ENCODE measurements around the gene TMSB15A.
"Not testable (repeated sequence)": the region's sequence is repeated elsewhere in the genome, so short reads cannot be mapped to it uniquely, and the experiment has no call there.

The TMSB15A gene

DNA sequence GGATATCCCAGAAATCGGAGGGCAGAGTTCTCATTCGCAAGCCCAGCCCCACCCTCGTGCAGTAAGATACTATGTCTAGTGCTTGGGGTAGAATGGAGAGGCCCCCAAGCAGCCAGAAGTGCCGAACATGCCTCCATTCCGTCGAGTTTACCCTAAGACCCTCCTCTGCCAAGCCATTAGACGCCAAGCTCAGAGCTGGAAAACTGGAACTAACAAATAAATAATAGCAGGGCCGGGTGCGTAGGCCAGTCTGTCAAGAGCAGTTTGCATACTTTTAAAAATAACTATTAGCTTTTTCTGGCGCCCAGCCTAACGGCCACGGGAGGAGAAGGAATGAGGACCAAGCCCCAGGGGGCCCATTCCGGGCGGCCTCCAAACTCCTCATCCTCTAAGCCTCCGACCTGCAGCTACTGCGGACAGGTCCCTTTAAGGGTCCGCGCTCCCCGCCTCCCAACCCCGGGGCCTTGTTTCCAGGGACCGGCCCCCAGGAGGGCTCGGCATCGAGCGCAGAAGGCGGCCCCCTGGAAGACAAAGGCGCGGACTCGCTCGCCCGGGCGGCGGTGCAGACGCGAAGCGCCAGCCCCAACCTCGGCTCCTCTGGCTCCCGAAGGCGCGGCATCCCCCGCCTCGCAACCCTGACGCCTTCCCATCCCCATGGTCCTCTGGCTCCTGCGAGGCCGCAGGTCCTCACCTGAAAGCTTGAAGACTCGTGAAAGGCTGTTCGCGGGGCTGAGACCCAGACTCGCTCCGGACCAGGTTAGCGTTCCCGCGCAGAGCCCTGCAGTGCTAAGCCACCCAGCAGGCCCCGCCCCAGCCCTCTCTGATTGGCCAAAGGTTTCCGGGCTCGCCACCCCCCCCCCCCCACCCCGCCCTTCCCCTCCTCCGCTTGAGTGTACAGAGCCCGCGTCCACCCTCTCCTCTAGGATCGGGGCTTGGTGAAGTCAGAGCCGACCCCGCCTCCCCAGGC, at the start of gene TMSB15A:
TSS of gene TMSB15A (minus strand) at position 765 of the 967 bp plus-strand sequence.
- DNase-seq, result peak; percentile 81

DNA sequence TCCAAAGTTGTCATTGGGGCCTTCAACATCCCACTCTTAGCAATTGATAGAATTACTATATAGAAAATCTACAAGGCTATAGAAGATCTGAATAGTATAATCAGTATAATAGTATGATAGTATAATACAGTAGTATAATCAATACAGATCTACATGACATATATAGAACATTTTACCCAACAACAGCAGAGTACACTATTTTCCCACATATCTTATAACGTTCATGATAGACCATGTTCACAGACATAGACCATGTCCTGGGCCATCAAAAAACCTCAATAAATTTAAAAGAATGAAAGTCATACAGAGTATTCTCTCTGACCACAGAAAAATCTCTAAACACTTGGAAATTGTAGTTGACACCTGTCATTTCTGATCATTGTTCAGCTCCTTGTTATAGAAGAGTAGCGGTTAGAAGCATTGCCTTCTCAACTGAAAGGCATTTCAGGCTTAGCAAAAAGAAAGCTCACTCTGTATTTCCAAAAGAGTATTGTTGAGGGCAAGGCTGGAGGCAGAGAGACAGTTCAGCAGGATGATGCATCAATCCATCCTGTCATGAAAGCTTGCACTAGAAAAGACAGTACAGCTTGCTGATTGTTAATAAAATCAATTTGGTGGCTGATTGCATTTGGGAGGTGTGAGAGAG, 44.0 kb upstream of the TMSB15A start:
- no peak for DNase-seq

DNA sequence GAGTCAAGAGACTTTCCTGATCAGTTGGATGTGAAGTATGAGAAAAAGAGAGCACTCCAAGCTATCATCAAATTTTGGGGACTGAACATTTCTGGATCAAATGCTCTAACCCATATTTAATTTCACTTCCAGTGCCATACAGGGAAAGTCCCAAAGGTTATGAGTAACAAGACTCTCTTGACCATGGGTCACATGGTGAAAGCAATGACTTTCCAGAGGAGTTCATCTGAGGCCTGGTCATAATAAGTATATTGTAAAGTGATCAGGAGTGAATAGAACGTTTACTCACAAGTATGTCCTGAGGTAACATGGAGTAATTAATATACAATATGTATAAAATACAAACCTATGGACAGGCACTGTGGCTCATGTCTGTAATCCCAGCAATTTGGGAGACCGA, 42.1 kb upstream of the TMSB15A start:
- no peak for DNase-seq

DNA sequence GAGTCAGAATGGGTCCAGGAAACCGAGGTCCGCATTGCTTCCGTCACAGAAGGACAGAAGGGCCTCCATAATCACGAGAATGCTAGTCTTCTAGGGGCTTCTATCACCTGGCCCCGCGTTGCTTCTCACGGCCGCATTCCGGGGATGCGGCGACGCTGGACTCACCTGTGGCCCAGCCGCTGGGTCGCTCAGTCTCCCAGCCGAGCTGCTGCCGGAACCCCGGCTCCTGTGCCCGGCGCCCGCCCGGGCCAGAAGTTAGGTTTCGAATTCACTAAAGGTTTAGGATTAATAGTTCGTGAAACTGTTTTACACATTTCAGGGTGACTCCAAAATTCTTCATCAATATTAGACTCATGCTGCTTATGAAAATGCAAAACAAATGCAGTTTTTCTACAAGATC, 31.7 kb upstream of the TMSB15A start:
- no peak for DNase-seq

DNA sequence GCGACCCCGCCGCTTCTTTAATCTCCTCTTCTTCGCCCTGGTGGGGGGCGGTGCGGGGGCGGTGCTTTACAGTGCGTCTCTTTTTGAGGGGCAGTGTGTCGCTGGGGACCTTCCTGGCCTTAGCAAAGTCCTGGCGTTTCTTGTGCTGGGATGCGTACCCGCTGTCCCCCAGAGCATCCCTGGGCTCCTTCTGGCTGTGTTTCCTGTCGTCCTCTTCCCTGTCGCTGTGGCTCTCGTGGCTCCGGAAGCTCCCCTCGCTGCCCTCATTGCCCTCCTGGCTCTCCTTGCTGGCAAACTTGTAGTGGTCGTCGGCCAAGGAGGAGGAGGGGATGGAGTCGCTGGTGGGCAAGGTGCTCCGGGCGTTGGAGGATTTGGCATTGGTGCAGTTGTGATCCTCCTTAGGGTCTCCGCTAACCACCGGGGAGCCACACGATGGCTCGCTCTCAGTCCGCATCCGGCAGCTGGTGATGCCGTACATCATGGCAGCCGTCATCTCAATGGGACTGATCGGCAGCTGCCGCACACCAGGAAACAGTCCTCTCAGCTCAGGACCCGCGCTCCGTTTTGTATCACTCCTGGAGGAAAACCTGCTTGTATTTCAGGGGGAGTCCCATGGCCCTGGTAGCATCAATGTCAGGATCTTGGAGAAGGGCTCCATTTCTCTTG, 30.4 kb upstream of the TMSB15A start:
- DNase-seq, result peak; percentile 44

DNA sequence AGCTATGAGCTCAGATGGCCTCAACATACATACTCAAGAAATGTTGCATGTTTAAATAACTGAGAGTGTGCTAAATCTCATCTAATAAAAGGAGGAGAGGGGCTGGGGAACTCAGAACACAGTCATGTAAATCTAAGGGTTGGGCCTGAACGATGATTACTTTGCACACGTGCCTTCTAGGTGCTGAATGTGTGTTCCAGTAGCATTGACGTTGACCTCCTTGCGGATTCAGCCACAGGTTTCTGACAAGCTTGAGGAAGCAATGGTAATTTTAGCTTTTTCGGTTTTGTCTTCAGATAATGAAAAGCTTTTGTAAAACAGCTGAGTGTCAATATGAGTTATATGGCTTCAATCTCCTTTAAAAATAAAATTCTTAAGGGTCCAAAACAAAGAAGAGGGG, 29.6 kb upstream of the TMSB15A start:
- DNase-seq, result not testable (repeated sequence)

DNA sequence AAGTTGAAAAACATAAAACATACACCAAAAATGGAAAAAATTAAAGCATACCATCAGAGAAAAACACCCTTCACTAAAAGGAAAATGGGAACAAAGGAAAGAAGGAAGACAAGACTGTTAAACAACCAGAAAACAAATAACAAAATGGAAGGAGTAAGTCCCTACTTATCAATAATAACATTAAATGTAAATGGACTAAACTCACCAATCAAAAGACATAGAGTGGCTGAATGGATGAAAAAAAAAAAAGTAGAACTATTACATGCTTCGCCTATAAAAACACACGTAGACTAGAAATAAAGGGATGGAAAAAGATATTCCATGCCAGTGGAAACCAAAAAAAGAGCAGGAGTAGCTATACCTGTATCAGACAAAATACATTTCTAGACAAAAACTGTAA, 19.4 kb upstream of the TMSB15A start:
- DNase-seq, result no peak

DNA sequence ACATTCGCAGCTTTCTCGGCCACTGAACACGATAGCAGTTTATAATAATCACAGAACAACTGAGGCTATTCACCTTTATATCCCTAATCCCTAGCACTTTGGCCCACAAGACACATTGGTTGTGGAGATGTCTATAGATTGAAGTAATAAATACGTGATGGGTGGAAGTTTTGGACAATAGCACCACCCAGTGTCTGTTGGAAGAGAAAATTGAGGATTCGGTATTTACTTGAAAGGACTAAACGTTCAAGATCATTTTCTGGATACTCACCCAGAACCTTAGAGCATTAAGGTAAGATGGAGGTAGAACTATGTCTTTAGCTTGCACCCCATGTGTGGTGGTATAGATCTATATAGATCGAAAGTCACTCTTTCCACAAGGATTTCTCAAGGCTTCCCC, 787 bp upstream of the TMSB15A start:
- DNase-seq, result peak; percentile 47

DNA sequence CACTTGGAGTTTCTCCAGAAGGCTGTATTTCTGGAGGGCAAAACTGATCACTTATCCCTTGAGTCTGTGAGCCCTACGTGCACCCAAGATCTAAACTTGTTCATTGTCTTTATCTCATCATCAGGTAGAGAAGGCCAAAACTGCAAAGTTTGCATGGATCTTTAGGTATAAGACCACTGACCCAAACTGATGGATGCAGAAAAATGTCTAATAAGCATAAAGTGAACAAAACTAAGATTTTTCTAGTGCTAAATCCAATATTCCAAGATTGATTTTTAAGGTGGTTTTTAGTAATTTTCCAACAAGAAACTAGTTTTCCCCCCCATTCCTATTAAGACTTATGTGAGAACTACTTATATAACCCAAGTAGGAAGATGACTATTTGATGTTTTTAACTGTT, 2.0 kb downstream of the TMSB15A start:
- DNase-seq, result no peak

DNA sequence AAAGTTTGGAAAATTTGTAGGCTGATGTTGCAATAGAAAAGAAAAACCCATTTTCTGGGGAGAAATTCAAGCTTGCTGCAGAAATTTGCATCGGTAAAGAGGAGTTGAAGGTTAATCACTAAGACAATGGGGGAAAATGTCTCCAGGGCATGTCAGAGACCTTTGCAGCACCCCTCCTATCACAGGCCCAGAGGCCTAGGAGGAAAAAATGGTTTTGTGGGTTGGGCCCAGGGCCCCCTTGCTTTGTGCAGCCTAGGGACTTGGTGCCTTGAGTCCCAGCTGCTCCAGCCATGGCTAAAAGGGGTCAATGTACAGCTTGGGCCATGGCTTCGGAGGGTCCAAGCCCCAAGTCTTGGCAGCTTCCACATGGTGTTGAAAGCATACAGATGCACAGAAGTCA, 17.8 kb downstream of the TMSB15A start:
- DNase-seq, result no peak

DNA sequence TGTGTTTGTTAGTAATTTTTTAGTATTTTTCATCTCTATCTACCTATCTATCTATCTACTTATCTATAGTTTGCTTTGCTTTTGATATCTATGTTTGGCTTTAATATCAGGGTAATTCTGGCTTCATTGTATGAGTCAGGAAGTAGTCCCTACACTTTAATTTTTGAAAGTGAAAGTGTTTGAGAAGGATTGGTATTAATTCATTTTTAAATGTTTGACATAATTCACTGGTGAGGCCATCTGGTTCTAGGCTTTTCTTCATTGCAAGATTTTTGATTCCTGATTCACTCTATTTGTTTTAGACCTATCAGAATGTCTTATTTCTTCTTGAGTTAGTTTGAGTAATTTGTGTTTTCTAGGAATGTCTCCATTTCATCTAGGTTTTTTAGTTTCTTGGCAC, 24.8 kb downstream of the TMSB15A start:
- no peak for DNase-seq

DNA sequence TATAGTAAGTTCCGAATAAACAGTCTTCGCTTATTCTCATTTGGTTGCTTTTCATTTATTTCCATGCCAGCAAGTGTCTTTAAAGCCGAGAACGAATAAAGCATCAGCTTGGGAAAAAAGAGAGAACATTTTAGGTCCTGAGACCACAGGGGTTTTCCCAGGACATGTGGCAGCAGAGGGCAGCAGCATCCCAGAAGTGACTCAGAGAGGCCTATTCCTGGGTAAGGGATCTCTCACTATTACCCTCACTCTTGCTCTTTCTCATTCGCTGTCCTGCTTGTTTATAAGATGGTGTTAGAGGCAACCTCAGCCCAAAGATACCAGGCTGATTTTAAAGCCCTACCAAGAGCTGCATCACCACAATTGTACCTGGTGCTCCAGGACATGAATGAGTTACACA, 37.8 kb downstream of the TMSB15A start:
- DNase-seq, result not testable (repeated sequence)

DNA sequence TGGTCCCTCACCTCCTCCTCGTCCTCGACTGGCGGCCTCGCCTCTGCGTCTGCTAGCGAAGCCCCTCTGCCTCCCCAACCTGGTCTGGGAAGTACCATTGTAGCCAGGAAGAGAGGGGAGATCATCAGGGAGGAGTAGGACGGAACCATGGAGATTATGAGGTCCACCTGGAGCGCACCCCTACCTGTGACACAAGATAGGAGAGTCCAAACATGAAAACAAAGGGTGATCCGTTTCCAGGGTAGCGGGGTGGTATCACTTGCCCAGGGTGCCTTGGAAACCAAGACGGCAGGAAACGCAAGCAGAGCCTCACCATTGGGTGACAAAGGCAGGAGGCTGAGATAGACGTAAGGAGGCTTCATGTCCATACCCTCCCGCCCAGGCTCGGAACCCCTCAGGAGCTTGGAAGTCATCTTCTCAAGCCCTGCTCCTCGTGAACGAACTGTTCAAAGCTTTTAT, 44.7 kb downstream of the TMSB15A start, which contains the start of gene TCP11X2:
TSS of gene TCP11X2 (minus strand) at position 51 of the 459 bp plus-strand sequence.
- not testable (repeated sequence) for DNase-seq

DNA sequence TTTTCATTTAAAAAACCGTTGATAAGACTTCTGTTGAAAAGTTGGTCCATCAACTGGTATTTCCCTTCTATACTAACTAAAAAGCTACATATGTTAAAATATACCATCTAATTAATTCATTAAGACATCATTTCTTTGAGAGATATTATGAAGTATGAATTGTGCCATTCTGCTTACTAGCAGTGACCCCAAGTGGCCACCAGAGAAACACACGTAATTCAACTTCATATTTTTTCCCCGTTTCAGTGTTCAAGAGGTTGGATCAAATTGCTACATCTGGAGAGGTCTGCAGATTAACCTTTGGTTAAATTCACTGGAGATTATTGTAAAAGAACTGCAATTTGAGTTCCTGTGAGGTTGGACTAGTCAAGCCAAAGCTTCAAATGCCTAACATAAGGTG, 46.3 kb downstream of the TMSB15A start:
- not testable (repeated sequence) for DNase-seq
